NK-92 (cell line): ENCODE measurements around the gene PIEZO2.
"Not testable (repeated sequence)": the region's sequence is repeated elsewhere in the genome, so short reads cannot be mapped to it uniquely, and the experiment has no call there.

Experiments
- DNase-seq: peaks from one replicate; lab custom pipeline; 2025; ENCODE audit not compliant: unreplicated experiment; lab: John Stamatoyannopoulos, UW

PIEZO2 gene

DNA sequence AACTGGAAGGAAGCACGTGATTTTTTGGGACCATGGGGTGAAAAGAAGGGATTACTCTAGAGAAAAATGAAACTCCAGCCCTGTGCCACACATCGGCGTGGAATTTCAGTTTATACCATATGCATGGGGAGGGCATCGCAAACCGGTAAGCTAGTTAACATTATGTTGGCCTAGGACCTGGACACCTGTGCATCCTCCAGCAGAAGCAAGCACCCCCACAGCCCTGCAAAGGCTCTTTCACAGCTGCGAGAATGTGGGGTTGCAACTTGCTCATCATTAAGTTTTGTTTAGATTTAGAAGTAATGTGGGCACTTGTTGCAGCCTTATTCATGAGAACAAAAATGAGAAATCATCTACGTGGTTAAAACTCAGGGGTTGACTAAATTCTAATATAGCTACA lies 299.2 kb downstream of the PIEZO2 start:
- no peak for DNase-seq

DNA sequence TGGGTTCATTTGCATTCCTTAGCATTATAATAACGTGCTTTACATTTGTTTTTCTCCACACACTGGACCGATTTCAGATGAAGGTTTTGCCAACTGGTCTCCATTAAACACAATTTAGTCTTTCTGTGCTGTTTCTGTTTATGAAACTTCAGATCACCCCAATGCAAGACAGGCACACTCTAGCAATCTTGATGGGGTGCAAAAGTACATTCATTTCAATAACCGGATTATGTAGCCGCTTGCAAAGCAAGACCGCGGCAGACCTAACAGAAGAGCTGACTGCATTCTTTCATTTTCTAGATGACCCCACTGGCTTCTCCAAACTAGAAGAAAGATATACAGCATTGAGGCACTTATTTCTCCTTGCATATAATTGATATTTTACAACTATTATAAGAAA lies 301.5 kb downstream of the PIEZO2 start:
- DNase-seq = no peak

GRCh38 chr18:10847408-10847790 lies 302.0 kb downstream of the PIEZO2 start:
- DNase-seq = no peak

DNA sequence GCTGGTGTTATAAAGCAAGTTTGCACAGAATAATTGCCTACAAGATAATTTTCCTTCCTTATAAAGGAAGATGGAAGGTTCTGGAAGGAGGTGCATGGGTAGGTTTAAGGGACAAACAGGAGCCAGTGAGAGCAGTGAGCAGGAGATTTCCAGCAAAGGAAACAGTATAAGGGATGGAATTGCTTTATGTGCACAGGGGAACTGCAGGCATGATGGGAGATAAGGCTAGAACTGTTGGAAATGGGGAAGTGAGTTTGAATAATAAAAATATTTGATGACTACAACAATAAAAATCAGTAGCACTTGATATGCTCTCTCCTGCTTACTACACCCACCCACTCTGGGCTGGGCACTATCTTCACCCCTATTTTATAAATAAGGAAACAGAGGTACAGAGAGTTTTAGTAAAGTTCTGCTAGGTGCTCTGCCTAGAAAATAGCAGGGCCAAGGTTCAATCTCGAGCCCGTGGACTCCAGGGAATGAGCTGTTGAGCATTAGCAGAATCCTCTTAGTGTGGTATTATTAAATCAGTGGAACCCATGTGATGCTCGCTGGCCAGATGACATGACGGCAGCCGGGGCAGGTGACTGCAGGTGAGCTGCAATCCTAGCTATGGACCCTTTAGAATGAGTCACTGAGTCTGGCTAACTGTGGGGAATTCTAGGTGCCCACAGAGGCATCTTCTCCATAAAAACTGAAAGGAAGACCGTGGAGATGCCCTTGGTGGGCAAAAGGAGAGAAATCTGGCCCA lies 302.5 kb downstream of the PIEZO2 start:
- DNase-seq = no peak

DNA sequence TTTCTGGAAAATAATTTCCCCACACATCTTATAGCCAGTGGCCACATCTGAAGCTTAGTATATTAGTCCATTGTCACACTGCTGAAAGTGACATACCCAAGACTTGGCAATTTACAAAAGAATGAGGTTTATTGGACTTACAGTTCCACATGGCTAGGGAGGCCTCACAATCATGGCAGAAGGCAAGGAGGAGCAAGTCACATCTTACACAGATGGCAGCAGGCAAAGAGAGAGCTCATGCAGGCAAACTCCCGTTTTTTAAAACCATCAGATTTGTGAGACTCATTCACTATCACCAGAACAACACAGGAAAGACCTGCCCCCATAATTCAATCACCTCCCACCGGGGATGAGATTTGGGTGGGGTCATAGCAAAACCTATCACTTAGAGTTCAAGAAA lies 303.3 kb downstream of the PIEZO2 start:
- not testable (repeated sequence) for DNase-seq

- DNase-seq = no peak
Observed at GRCh38 chr18:10843565-10843964, 305.8 kb downstream of the PIEZO2 start.

DNA sequence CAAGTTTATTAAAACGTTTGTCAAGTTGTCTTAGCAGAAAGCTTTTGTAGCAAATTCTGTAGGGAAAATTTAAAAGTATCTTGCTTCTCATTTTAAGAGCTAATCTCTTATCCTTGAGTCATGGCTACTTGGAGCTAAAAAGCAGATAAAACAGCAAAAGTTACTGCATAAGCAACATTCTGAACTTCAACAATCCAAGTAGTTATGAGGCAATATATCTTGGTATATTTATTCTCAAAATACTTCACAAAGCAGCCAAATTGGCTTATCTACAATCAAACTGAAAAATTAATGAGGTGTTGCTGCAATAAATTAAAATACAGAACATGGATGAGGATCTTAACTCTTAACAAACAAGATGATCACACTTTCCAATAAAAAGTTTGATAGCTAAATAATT lies 306.5 kb downstream of the PIEZO2 start:
- DNase-seq = no peak

- DNase-seq = no peak
Observed at GRCh38 chr18:10842371-10842770, 307.0 kb downstream of the PIEZO2 start.

- no peak for DNase-seq
Observed at GRCh38 chr18:10841203-10841602, 308.2 kb downstream of the PIEZO2 start.

DNA sequence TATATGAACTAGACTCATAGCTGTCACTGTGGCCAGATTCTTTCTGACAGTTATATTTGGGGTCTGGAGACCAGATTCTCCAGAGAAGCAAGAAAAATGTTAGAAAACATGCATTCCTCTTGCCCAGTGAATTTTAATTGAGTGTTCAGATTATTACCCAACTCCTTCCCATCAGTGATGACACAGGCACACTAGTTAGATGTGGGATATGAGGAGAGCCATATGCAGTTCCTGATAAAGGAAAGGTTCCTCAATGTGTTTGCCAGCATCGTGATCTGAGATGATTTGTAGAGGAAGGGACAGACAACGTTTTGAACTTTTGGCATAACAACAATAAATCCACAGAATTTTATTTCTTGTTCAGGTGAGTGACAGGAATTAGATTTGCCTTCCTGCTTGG lies 308.6 kb downstream of the PIEZO2 start:
- DNase-seq = no peak

DNA sequence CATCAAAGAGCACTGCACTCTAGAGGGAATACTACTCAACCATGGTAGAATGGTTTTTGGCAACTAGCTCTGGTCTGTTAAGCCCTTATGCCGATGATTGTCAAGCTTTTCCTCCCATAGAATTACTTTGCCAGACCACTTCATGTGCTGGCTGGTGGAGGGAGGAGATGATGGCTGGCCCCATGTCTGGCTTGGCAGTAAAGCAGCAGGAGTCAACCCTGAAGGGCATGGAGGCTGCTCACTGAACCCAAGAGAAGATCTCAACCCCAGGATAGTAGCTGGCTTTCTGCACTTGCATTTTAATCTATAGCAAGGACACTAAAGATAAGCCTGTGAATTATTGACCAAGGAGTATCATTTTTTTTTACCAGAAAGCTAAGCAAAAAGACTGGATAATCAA lies 309.9 kb downstream of the PIEZO2 start:
- DNase-seq = no peak

DNA sequence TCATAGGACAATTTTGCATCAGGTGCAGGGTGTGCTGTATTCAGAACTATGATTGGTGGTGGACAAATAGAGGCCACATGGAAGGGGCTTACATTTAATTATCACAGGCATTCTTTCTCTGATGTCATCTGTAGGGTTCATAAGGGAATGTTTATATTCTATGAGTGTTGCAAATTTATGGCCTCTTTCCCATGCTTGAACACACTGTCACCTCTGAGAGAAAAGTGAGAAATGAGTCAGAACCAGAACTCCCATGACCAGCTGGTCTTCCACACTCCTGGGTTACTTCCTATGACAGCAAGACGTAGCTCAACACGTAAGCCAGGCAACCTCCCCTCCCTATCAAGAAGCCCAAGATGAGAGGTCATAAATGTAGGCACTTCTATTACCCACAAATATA lies 310.8 kb downstream of the PIEZO2 start:
- DNase-seq = no peak

GRCh38 chr18:10834128-10834815 lies 315.1 kb downstream of the PIEZO2 start:
- no peak for DNase-seq

DNA sequence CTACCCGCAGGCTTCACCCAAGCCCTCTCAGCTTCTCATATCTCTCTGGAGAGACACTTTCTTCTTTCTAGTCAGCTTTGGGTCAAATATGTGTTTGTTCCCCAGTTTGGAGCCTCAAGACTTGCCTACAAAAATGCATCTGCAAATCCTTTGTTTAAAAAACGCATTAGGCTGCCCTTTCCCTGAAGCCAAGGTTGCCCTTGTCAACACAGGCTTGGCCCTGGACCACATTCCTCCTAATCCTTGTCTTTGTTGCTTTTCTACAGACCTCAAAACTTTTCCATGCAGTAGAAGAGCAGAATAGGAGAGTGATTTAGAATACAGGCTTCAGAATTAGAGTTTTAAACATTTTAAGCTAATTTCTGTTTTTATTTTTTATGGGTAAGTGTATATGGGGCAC lies 315.7 kb downstream of the PIEZO2 start:
- no peak for DNase-seq

- no peak for DNase-seq
Observed at GRCh38 chr18:10826400-10826799, 323.0 kb downstream of the PIEZO2 start.

DNA sequence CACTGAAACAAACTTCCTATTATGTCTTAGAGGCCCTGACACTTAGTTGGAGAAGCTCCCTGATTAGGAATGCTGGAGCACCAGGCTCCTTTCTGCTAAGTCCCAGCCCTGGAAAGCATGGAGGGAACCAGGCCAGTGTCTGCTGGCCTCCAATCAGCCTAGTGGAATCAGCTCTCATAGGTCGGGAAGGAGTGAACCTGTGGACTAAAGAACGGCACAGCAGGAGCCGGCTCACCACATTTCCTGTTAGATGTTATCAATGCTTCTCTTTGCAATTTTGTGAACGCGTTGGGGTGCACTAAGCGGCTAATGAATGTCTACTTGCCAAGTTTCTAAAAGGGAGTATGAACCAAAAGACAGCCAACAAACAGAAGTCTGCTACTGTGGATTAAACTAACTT lies 326.9 kb downstream of the PIEZO2 start:
- no peak for DNase-seq

DNA sequence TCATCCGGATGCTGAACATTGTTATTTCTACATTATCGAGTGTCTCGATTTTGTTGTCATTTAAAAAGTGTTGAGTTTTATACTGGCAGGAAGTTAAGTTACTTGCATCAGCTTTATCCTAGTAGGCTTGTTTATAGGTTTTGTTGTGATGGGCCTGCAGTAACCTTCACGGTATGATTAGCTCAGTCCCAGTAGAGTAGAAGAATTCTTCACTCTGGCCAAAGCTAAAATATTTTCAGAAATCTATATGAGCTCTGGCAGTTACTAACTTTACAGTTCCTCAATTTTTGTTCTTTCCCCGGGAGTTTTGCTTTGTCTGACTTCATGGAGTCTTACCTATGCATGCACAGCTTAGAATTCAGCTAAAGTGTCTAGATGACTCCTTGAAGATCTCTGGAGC lies 328.7 kb downstream of the PIEZO2 start:
- DNase-seq = no peak

DNA sequence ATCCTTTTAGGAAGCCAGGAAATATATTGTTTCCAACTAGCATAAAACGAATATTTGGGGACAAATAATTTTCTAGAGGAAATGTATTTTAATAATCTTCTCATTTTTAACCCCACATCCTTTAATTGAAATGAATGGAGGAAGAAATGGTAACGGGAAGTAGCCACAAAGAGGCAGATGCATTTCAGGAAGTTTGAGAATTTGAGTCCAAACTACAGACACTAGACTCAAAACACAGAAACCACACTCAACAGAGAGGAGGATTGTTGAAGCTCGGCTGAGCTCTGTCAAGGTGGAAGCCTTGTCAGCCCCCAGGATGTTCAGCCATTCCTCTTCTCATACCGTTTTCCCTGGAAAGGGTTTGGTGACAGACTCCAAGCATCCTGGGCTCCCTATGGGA lies 335.0 kb downstream of the PIEZO2 start:
- DNase-seq = no peak

DNA sequence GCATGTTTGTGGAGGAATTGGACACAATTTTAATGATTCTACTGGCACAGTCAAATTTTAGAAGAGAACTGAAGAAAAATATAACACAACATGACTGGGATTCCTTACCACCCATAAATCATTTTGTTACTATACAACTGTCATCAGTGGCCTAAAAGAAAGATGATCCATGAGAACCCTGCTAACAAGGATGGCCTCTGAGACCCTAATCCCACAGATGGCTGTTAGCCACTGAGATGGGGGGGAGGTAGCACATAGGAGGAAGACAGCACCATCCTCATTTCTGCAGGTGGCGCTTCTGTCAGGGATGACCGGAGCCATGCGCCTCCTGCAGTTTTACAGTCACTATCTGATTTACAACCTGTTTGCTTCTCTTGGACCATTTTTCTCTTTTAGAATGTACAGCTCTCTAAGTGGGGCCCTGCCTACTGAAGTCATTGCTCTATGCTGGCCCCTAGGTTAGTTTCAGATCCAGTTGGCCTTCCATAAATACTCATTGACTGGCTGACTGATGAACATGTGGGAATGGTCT lies 343.7 kb downstream of the PIEZO2 start:
- no peak for DNase-seq

DNA sequence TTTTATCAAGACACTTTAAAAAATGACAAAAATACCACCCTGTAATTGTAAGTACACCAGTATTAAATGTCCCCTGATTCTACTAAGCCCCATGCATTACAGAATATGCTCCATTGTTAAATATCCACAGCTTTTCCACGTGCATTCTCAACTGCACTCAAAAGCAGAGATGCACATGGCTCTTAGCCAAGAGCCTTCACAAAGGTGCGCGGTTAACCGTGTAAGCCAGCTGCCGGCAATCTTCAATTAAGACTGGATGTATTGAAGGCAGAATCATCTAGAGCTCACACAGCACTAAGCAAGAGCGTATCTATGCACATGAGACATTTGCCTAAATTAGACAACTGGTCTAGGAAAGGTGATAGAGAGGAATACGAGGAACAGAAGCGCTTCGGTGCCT lies 345.2 kb downstream of the PIEZO2 start:
- no peak for DNase-seq

DNA sequence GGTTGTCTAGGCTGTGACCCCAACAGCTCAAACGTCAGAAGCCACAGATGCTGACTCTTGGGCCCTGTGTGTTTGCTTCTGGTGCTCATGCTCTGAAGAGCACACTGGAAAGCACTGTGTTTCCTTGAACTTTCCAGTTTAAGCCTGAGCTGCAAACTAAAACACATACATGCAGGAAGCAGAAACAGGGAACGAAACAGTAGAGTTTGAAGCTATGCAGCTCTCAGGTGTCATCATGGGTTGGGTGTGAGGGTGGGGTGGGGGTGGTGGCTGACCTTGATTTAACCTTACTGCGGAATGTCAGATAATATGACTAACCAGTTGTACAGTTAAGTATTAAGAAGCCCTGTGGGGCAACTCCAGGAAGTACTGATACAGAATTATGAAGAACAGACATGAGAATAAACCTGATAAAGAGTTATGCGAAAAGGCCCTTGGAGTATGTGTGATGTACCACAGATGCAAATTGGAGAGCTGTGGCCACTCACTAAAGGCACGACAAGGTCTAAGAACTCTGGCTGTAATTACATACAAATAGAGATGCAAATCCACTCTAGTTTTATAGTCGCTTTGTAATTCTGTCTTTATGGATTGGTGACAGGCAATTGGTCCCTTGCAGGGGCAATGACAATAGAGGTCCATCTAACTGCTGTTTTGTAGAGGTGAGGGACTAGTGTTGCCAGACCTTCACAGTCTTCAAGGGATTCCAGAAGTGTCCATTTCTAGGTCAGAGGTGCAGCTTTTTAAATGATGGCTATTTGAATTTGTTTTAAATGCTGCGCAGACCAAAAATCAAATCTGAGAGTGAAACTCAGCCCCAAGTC lies 350.4 kb downstream of the PIEZO2 start:
- DNase-seq = no peak

DNA sequence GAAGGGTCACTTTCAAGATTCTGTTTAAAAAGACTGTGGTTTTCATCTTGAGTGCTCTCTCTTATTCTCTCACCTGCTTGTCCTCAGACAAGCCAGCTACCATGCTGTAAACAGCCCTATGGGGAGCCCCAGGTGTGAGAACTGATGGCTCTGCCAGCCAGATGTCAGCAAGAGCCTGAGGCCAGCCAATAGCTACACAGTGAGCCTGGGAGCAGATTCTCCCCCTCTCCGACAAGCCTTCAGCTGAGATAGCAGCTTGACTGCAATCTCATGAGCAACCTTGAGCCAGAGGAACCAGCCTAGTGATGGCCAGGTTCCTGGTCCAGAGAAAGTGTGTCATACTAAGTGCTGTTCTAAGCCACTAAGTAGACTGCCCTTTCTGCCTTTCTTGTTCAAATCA lies 351.5 kb downstream of the PIEZO2 start:
- DNase-seq = no peak
